ENCODE data around the gene HHEX.
A peak's percentile ranks its signal among the peaks of the same experiment; 100 is the strongest.
"Not testable (repeated sequence)": the region's sequence is repeated elsewhere in the genome, so short reads cannot be mapped to it uniquely, and the experiment has no call there.

The HHEX gene

GRCh38 chr10:92689663-92690210 lies at the start of gene HHEX:
Gene HHEX (plus strand): TSS chr10:92689955. CDS start chr10:92689987, 32 bp downstream.
- peak; percentile 59 to 68 for DNase-seq

DNA sequence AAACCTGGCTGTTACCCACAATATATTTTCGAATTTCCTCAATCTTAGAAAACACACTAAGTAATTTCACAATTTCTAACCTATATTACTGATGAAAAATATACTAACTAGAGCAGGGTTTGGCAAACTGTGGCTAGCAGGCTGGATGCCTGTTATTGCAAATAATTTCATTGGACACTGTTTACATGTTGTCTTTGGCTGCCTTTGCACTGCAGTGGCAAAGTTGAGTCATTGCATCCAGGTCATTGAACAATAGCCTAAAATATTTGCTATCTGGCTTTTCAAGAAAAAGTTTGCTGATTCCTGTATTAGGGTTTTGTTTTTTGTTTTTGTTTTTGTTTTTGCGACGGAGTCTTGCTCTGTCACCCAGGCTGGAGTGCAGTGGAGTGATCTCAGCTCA lies 49.6 kb upstream of the HHEX start:
- DNase-seq: no peak

- DNase-seq: no peak
These were observed 48.3 kb upstream of the HHEX start for GRCh38 chr10:92641492-92641891.

- DNase-seq: no peak
These were observed 44.8 kb upstream of the HHEX start for GRCh38 chr10:92644921-92645320.

DNA sequence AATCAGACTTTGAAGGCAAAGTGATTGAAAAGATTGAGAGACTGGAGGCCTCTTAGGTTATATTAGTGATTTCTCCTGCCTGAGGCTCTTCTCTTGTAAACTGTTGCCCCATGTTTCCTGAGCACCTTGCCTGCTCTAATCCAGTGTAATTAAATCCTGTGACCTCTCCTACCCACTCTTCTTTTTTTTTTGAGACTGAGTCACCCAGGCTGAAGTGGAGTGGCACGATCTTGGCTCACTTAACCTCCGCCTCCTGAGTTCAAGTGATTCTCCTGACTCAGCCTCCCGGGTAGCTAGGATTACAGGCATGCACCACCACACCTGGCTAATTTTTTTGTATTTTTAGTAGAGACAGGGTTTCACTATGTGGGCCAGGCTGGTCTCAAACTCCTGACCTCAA lies 38.9 kb upstream of the HHEX start:
- DNase-seq: not testable (repeated sequence)

DNA sequence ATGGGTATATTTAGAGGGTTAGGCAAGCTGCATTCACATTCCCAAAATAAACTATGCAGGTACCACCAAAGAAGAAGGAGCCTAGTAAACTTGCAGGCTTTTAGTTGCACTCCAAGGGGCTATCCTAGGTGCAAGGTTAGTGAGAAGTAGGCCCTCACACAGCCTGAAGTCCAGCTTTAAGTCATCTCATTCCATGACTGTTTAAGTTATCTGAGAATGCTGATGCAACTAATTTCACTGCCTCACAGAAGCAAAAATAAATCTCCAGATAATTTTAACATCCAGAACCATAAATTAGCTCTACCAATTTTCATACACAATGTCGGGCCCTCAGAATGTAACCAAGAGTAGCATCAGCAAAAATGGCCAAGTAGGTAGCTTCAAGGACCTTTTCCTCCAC lies 34.3 kb upstream of the HHEX start:
- DNase-seq: no peak

- DNase-seq: no peak
These were observed 33.3 kb upstream of the HHEX start for GRCh38 chr10:92656266-92656961.

DNA sequence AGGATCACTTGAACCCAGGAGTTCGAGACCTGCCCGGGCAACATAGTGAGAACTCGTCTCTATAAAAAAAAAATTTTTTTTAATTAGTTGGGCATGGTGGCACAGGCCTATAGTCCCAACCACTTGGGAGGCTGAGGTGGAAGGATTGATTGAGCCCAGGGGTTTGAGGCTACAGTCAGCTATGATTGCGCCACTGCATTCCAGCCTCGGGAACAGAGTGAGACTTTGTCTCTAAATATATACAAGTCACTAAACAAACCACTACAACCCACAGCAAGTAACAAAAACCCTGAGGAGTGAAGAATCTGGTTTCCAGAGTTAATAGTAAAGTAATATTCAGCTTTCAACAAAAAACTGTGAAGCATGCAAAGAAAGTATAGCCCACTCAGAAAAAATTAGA lies 32.7 kb upstream of the HHEX start:
- no peak for DNase-seq

DNA sequence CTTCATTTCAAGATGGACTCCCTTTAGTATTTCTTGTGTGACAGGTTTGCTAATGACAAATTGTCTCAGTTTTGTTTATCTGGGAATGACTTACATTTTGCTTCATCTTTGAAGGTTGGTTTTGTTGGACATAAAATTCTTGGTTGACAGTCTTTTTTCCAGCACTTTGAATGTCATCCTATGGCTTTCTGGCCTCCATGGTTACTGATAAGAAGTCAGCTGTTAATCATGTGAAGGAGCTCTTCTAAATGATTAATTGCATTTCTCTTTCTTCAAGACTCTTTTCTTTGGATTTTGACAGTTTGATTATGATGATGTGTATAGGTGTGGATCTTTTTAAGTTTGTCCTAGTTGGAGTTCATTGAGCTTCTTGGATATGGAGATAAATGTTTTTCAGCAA lies 26.9 kb upstream of the HHEX start:
- no peak for DNase-seq

DNA sequence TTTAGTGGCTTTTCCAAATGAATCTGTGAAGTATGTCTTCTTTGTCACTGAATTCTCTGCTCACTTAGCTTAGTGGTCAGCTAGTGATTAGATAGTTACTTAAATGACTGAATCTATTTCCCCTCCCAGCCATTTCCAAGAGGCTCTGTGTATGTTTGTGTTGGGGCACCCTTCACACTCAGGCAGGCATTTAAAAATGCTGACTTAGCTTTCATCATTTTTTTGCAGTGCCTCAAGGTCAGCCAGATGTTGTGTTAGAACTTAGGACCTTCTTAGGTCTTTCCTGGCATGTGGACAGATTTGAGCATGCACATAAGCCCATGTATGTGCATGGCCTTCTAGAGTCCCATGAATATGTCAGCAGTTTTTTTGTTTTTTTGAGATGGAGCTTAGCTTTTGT lies 25.4 kb upstream of the HHEX start:
- DNase-seq: no peak

GRCh38 chr10:92667078-92667477 lies 22.7 kb upstream of the HHEX start:
- DNase-seq: no peak

- no peak for DNase-seq
These were observed 12.0 kb upstream of the HHEX start for GRCh38 chr10:92677708-92678107.

GRCh38 chr10:92678206-92678605 lies 11.5 kb upstream of the HHEX start:
- DNase-seq: no peak

GRCh38 chr10:92681306-92681834 lies 8.4 kb upstream of the HHEX start:
- no peak for DNase-seq

- peak; percentile 45 to 52 for DNase-seq
These were observed 1.2 kb upstream of the HHEX start for GRCh38 chr10:92688573-92688926.

- DNase-seq: peak in 1 of 2 experiments; percentile 52
These were observed 660 bp upstream of the HHEX start for GRCh38 chr10:92688927-92689662.

- DNase-seq: peak; percentile 58 to 67
These were observed 608 bp downstream of the HHEX start for GRCh38 chr10:92690211-92690914.

GRCh38 chr10:92690915-92691590 lies 1.3 kb downstream of the HHEX start:
- peak; percentile 57 to 67 for DNase-seq

DNA sequence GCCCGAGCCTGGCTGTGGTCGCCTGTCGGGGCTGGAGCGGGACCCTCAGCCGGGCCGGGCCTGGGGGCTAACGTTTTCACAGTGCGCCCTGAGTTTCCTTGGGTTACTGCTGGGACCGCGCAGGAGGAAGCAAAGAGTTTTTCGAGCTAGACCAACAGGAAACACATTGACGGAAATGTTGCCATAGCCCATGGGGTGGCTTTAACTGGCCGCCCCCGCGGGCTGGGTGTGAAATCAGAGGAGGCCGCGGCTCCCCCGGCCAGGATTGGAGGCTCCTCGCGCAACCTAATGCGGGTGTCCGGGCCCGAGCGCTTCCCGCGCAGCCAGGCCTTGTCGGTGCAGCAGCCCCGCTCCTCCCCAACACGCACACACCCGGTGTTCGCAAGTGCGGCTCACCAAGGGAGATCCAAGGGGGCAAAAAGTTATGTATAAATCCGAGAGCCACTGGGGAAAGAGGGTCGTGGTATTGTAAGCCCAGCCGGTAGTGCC lies 1.9 kb downstream of the HHEX start:
- DNase-seq: peak; percentile 94 to 96

- peak in 1 of 2 experiments; percentile 11 for DNase-seq
These were observed 2.4 kb downstream of the HHEX start for GRCh38 chr10:92692080-92692671.

GRCh38 chr10:92692697-92693533 lies 3.2 kb downstream of the HHEX start:
- DNase-seq: no peak
